GM18499 (cell line): ENCODE data around the gene LHX3.

Source experiments
- ATAC-seq: cut with Tn5 transposase; IDR thresholded peaks from one replicate; pipeline ENCODE4 v1.9.1; 2021; ENCODE audit warnings: moderate number of reproducible peaks; ENCODE audit not compliant: insufficient read depth, unreplicated experiment

Gene LHX3

GRCh38 chr9:136197084-136197875 is 7.6 kb downstream of the LHX3 start:
- ATAC-seq: no peak

- no peak for ATAC-seq
These were observed 8.4 kb downstream of the LHX3 start for GRCh38 chr9:136196404-136197083.

DNA sequence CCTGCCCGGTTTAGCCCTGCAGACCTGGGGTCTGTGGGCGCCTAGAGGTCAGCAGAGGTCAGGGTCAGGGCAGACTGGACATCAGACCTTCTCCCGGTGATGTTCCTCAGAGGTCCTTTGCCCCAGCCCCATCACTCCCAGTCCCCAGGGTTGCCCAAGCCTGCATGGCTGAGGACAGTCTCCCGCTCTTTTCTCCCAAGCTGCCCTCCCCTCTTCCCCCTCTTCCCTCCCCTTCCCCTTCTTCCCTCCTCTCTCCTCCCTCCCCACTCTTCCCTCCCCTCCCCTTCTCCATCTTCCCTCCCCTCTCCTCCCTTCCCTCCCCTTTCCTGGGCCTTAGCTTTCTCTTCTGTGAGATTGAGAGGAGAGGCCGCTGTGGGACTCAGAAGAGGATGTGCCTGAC is 10.4 kb downstream of the LHX3 start:
- no peak for ATAC-seq

GRCh38 chr9:136193891-136194279 is 11.0 kb downstream of the LHX3 start:
- no peak for ATAC-seq

DNA sequence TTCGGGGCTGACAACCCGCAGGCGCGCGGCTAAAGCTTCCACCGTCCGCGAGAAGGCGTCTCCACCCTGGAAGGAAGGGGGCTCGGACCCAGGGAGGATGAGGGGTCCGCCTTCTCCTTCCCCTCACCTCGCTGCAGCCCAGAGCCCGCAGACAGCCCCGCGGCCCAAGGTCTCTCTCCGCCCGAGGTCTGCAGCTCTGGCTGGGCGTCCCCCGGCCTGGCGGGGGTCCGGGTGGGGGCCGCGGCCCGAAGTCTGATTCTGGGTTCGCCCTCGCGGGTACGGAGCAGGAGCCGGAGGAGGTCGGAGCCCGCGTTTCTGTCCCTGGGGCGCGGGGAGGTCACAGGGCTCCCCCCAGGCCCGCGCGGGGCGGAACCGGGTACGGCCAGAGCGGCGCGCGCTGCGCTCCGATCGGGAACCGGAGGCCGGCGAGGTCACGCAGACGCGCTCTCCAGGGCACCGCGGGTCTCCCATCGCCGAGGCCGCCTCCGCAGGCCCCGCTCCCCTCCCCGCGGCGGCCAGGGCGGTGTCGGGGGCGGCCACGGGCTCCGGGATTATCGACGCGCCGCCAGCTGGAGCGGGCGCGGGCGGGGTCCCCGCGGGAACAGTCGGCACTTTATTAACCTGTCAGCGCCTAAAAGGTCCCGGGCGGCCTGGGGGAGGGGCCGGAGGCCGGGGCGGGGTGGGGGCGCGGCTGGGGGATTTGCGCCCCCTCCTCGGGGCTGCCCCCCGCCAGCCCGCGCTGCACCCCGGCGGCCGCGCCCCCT is 11.6 kb downstream of the LHX3 start:
- no peak for ATAC-seq

DNA sequence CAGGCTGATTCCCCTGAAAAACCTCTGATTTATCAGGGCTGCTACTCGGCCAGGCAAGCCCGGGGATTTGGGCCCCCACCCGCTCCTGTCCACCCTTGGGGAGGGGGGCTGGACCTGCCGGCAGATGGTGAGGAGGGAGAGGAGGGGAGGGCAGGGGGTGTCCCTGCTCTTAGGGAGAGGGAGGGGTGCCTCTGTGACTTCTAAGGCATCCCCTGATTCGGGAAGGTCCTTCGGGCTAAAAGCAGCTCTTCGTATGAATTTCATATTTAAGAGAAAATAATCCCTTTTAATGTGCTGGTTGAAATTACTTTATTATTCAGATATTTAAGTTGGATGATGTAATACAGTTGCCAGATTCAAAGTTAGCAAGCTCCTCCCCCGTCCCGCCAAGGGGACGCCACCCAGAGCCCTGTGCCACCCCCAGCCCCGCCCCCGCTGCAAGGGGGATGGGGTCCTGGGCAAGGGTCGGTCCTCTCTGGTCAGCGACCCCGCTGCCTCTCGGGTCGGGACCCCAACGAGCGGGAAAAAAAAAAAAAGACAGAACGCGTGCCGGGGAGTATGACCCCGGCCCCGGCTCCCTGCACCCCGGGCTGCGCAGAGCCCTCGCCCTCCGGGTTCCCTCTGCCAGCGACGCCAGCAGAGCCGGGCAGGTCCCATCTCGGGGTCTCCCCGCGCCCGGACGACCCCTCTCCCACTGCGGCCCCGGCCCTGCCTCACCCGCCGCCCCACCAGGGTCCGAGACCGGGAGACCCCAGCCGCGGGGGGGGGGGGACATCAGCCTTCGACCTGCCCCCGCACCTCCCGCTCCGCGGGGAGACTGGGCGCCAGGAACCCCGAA is 12.4 kb downstream of the LHX3 start:
- ATAC-seq: no peak

- no peak for ATAC-seq
These were observed 13.0 kb downstream of the LHX3 start for GRCh38 chr9:136191960-136192286.

- ATAC-seq: no peak
These were observed 13.6 kb downstream of the LHX3 start for GRCh38 chr9:136191099-136191959.

DNA sequence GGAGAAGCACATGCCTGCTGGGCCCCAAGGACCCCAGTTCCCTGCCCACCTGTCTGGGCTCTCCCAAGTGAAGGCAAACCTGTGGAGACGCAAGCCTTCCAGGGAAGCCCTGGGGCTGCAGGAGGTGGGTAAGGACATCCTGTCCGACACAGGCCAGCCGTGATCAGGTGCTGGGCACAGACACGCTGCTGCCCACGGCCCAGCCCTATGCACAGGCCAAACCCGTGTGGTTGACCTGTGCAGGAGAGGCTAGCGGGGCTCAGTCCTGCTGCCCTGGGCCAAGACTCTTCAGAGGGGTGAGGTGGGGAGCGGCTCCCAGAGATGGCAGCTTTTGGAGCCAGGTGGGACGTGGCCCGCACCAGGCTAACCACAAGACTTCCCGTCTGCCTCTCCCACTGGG is 14.3 kb downstream of the LHX3 start:
- no peak for ATAC-seq

- no peak for ATAC-seq
These were observed 14.7 kb downstream of the LHX3 start for GRCh38 chr9:136190237-136190601.

GRCh38 chr9:136189394-136190236 is 15.3 kb downstream of the LHX3 start:
- no peak for ATAC-seq

DNA sequence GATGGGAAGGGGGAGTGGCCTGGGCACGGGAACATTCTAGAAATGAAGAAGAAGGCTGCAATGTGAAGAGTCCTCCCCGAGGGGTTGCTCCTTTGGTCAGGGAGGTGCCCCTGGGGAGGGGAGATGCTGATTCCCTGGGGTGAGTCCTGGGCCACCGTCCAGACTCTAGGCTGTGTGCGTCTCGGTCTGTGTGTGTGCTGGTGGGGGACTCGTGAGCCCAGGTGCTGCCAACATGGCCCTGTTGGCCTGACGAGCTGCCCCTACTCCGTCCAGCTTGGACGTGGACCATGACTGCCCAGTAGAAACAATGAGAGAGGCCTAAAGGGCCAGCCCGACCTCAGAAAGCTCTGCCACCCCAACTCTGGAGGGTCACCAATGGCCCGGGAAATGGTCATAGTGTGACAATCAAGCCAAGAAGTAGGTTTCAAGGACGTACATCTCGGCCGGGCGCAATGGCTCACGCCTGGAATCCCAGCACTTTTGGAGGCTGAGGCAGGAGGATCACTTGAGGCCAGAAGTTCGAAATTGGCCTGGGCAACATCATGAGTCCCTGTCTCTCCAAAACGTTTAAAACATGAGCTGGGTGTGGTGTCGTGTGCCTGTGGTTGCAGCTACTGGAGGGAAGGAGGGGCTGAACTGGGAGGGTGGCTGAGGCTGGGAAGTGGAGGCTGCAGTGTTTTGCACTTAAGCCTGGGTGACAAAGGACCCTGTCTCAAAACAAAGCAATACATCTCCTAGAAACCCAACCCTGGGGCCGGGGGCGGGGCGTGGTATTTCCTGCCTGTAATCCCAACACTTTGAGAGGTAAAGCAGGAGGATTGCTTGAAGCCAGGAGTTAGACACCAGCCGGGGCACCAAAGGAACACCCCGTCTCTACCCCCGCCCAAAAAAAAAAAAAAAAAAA is 17.0 kb downstream of the LHX3 start:
- no peak for ATAC-seq

GRCh38 chr9:136187197-136187596 is 17.7 kb downstream of the LHX3 start:
- no peak for ATAC-seq

DNA sequence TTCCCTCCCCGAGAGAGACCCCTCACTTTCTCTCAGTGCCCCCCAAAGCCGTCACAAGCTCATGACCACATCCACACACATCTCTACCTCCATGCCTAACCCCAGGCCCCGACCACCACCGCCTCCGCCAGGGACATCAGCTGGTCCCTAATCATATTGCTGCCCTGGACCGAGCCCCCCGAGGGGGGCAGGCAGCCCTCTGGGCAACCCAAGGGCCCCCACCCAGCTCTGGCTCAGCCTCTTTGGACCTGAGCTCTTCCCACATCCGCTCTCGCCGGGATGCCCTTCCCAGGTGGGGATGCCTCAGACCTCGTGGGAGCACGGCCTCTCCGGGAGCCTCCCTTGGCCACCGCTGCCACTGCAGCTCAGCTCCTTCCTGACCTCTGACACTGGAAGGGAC is 18.5 kb downstream of the LHX3 start:
- ATAC-seq: no peak

GRCh38 chr9:136185596-136186366 is 19.1 kb downstream of the LHX3 start:
- no peak for ATAC-seq

DNA sequence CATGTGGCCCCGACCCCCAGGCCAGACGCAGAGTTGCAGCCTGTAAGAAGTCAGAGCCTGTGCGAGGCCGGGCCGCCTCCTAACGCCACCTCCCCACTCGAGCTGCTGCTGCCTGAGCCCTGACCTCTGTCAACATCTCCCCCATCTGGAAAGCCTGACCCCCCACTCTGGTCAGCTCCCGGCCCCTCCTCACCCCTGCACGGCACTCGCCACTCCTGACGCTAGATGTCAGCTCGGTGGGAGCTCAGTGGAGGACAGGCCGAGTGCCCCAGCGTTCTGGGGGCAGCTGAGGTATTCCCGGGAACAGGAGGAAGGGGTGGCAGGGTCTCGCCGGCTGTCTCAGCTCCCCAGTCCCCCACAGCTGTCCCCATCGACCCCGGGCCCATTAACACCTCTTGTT is 19.9 kb downstream of the LHX3 start:
- no peak for ATAC-seq

DNA sequence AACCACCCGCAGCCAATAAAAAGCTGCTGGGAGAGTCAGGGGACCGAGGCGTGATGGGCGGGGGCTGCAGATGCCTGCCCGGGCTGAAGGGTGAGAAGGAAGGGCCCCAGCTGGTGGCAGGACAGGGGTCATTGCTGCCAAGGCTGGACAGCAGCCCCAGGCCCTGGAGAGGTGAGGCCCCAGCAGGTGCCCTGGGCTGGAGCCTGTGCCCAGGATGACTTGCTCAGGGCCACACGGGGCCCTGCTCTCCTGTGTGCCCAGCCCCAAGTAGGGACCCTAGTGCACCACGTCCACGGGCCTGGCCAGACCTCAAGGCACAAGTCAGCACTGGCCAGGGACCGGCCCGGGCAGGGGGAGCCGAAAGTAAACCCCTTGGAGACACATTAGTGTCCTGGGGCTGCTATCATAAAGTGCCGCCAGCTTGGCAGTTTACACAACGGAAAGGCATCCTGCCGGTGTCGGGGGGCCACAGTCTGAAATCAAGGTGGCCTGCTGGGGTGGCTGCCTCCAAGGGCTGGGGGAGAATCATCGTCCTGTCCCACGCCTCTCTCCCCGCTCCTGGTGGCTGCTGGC is 22.0 kb downstream of the LHX3 start:
- ATAC-seq: no peak
